Measurements from ENCODE around the gene PADI1.

PADI1 gene

GRCh38 chr1:17183388-17184160 is 21.4 kb upstream of the PADI1 start:
- no peak for DNase-seq

GRCh38 chr1:17184161-17184665 is 20.7 kb upstream of the PADI1 start:
- DNase-seq, result no peak

DNA sequence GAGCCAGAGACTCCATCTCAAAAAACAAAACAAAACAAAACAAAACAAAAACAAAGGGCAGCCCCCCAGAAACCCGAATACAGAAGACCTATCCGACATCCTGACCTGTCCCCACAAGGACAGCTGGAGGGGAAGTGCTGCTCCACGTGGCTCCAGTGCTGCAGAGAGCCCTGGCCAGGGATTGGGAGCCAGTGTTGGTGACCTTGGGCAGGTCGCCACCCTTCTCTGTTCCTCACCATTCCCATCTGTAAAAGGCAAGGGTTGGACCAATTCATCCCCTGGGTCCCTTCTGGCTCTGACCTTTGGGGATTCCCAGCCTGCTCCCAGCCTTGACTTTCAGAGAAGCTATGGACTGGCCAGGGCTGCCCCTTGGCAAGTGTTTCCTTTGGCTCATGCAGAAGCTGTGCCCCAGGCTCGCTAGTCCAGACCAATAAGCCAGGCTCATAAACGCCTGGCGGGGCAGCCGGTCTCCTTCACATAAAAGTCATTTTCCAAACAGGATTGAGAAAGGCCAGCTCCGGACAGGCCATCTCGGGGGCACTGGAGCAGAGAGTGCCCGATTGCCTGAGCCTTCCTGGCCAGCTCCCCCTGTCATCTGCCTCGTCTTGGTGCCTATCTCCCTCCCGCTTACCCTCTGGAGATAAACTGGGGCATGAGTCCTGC is 20.0 kb upstream of the PADI1 start:
- DNase-seq, result no peak

GRCh38 chr1:17185485-17185860 is 19.5 kb upstream of the PADI1 start:
- no peak for DNase-seq

GRCh38 chr1:17186216-17186909 is 18.6 kb upstream of the PADI1 start:
- no peak for DNase-seq

GRCh38 chr1:17187051-17187450 is 17.9 kb upstream of the PADI1 start:
- DNase-seq, result no peak

DNA sequence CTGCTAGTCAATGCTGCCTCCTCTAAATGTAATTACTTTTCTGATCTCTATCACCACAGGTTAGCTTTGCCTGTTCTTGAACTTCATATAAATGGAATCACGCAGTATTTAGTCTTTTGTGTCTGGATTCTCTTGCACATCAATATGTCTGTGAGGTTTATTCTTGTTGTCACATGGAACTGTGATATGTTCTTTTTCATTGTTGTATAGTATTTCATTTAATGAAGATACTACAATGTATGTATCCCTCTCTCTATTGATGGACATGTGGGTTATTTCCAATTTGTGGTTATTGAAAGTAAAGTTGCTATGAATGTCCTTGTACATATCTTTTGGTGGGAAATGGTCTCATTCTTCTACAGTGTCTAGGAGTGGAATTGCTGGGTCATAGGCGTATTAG is 16.7 kb upstream of the PADI1 start:
- no peak for DNase-seq

- no peak for DNase-seq
These were observed 15.9 kb upstream of the PADI1 start for GRCh38 chr1:17188889-17189631.

- DNase-seq, result no peak
These were observed 15.3 kb upstream of the PADI1 start for GRCh38 chr1:17189632-17189990.

DNA sequence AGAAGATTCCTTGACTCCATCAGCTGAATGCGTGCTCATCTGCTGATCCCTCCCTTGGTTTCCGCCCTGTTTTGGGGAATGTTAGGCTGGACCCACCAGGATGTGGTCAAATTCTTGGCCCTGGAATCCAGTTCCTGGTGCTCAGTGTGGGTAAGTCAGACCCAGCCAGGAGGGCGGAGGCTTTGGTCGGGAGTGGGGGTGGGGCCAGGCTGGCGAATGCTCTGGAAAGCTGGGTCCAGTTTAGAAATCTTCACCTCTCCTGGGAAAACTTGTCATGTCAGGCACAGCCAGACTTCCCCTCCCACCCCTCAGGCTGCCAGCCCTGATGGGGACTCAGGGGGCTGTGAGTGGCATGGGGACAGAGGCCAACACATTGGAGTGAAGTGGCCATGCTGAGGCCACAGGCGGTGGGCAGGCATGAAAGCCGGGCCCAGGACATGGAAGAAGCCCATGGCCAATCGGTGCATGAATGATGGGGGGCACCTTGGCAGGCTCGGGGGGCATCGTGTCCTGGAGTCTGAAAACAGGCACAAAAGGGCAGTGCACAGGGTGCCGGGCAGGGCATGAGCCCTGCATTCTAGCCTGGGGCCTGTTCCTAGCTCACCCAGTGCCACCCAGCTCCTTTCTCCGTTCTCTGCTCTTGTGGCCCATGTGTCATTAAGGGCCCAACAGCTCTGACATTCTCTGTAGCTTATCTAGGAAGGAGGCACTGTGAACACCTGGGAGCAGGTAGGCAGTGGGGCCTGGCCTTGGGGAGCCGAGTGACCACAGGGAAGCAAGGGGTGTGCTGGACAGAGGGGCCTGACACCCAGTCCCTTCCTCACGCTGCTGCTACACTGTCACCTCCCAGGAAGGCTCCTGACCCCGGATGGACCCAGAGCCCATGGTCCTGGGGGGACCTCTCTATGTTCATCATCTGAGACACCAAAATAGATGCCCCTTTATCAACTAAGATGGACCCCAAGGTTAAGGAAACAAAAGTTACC is 14.6 kb upstream of the PADI1 start:
- no peak for DNase-seq

DNA sequence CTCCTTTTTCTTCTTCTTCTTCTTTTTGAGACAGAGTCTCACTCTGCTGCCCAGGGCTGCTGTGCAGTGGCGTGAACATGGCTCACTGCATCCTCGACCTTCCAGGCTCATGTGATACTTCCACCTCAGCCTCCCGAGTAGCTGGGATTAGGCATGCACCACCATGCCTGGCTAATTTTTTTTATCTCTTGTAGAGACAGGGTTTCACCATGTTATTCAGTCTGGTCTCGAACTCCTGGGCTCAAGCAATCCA is 13.0 kb upstream of the PADI1 start:
- no peak for DNase-seq

GRCh38 chr1:17192394-17193221 is 12.3 kb upstream of the PADI1 start:
- DNase-seq, result no peak

DNA sequence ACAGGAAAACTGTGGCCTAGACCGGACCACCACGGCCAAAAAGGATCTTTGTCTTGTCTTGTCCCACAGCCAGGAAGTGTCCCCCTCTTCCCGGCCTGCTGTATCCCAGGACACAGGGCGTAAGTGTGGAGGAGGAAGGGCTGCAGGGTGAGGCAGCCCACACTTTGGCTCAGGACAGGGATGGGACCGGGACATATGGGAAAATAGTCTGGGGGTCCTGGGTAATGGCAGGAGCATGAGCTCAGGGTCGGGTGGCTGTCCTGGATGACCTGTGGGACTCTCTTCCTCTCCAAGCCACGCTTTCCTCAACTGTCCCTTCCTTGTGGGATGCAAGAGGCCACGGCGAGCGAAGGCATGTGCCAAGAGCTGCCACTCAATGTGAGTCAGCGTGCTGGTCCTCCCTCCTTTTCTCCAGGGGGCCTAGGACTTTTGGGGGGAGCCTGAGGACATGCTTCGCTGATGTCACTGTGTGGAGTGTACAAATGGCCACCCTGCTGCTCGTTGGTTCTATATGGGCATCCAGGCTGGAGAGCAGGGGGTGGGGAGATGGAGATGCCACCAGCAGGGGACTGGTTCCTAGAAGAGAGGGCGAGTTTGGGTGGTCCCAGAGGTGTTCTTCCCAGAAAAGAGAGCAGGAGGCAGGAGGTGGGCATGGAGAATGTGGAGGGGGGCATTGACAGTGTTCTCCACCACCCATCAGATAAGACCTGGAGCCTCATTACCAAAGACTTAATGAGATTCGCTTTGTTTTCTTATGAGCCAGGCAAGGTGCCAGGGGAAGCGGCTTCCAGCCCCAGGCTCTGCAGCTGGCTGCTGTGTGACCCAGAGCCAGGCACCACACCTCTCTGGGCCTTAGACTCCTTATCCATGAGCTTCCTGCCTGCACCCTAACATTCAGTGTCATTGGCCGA is 11.5 kb upstream of the PADI1 start:
- DNase-seq, result no peak

DNA sequence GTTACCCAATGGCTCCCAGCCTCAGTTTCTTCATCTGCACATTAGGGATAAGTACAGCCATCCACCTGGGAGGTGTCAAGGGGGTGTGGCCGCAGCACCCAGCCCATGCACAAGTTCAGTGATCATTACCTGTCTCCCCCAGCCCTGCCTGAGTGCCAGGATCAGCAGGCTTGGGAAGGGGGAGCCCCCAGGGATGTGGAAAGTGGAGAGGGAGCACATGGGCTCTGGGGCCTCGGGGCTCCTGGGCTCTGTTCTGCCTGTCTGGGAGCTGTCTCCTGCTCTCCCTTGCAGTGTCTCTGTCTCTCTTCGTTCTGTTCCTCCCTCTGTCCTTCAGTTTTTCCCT is 10.8 kb upstream of the PADI1 start:
- no peak for DNase-seq

GRCh38 chr1:17194615-17195528 is 10.1 kb upstream of the PADI1 start:
- DNase-seq, result no peak

DNA sequence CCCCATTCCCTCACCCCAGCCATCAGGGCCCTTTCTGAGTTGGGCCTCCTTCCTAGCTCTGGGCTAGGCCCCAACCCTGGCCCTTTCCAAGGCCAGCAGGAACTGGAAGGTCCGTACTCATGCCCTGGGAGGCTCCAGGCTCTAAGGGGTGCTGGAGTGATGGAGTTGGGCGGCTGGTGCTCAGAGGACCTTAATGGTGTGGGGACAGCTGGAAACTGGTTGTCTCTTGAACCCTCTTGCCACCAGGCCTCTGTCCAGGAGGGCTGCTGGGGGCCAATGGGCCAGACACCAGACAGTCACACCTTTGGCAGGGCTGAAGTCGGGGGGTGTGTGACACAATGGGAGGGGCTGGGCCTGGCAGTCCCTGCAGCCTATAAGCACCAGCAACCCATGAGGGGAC is 9.2 kb upstream of the PADI1 start:
- DNase-seq, result no peak

DNA sequence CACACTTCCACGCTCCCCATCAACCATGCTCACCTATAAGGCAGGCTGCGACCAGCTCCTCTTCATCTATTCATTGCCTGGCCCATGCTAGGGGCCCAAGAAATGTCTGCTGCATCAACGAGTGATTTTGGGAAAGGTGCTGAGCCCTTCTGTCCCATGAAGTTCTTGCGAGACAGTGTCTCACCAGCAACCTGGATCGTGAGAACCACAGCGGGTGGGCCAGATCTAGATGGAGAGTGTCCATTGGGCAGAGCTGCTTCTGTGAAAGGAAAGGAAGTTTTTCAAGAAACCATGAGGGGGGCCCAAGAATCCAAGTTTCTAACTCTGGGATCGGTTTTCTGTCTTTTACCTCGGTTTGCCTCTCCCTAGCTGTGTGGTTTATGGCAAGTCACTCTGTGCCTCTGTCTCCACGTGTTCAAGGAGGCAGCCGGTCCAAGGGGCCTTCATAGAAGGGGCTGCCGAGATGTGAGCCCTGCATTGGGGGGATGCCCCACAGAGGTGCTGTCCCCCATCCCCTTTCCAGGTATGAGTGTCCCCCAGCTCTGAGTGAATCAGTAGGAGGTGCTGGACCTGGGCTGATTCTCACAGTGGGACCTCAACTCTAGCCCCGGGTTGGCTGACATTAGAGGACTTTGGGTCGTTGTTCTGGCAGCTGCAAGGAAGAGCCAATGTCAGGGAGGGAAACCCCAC is 8.3 kb upstream of the PADI1 start:
- DNase-seq, result no peak

DNA sequence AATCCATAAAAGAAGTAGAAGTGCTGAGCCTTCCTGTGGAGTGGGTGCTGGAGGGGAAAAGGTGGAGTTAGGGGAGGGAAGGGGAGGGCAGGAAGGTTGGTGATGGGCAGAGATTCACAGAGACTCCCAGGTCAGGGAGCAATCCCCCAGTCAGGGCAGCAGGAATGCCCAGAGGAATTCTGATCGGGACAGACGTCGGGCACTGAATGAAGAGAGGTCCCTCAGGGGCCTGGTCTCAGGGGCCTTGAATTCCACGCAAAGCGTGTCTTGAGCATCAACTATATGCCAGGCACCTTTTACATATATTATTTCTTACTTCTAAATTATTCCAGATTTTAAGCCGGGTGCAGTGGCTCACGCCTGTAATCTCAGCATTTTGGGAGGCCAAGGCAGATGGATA is 7.2 kb upstream of the PADI1 start:
- DNase-seq, result no peak

Measured in effector CD8-positive, alpha-beta T cell (primary cell).